HG03066 (cell line): Measurements from ENCODE around the gene EMX1.
A peak's percentile ranks its signal among the peaks of the same experiment; 100 is the strongest.

ENCODE experiments used
- ATAC-seq: cut with Tn5 transposase; IDR thresholded peaks from one replicate; pipeline ENCODE4 v1.9.1; 2021; ENCODE audit warnings: low read depth; ENCODE audit not compliant: unreplicated experiment

The EMX1 gene

GRCh38 chr2:72917138-72917876, at the start of gene EMX1:
Gene EMX1, plus strand, starts transcription at chr2:72917519. Its CDS starts 334 bp downstream, at chr2:72917853.
- ATAC-seq: peak; percentile 51

GRCh38 chr2:72871060-72871459, 46.3 kb upstream of the EMX1 start:
- ATAC-seq: no peak

- ATAC-seq: no peak
These were observed 45.4 kb upstream of the EMX1 start for GRCh38 chr2:72871880-72872279.

- no peak for ATAC-seq
These were observed 33.9 kb upstream of the EMX1 start for GRCh38 chr2:72883356-72883962.

GRCh38 chr2:72886505-72887031, 30.8 kb upstream of the EMX1 start:
- no peak for ATAC-seq

- ATAC-seq: peak; percentile 87
These were observed 30.1 kb upstream of the EMX1 start, which contains the start of gene SPR for GRCh38 chr2:72887032-72887739. Gene SPR, plus strand, starts transcription at chr2:72887408. Its CDS starts 25 bp downstream, at chr2:72887433.

GRCh38 chr2:72887740-72888437, 29.4 kb upstream of the EMX1 start:
- ATAC-seq: peak; percentile 42

- no peak for ATAC-seq
These were observed 28.7 kb upstream of the EMX1 start for GRCh38 chr2:72888438-72889202.

- ATAC-seq: no peak
These were observed 27.3 kb upstream of the EMX1 start for GRCh38 chr2:72889991-72890390.

- ATAC-seq: no peak
These were observed 26.1 kb upstream of the EMX1 start for GRCh38 chr2:72891091-72891818.

- ATAC-seq: peak; percentile 56
These were observed 24.7 kb upstream of the EMX1 start for GRCh38 chr2:72892506-72893173.

- ATAC-seq: peak; percentile 53
These were observed 23.6 kb upstream of the EMX1 start for GRCh38 chr2:72893594-72894319.

- ATAC-seq: no peak
These were observed 22.8 kb upstream of the EMX1 start for GRCh38 chr2:72894514-72894913.

- no peak for ATAC-seq
These were observed 22.2 kb upstream of the EMX1 start for GRCh38 chr2:72895154-72895553.

- ATAC-seq: no peak
These were observed 21.5 kb upstream of the EMX1 start for GRCh38 chr2:72895759-72896281.

GRCh38 chr2:72896446-72896845, 20.9 kb upstream of the EMX1 start:
- no peak for ATAC-seq

- no peak for ATAC-seq
These were observed 19.3 kb upstream of the EMX1 start for GRCh38 chr2:72897785-72898584.
